ENCODE measurements around the gene TECPR1.

TECPR1 gene

GRCh38 chr7:98283127-98283886 lies 31.3 kb upstream of the TECPR1 start:
- DNase-seq (ENCODE audit: low read depth), result peak; percentile 78

- peak; percentile 31 for DNase-seq (ENCODE audit: low read depth)
Measured at GRCh38 chr7:98282703-98283102, 30.7 kb upstream of the TECPR1 start.

DNA sequence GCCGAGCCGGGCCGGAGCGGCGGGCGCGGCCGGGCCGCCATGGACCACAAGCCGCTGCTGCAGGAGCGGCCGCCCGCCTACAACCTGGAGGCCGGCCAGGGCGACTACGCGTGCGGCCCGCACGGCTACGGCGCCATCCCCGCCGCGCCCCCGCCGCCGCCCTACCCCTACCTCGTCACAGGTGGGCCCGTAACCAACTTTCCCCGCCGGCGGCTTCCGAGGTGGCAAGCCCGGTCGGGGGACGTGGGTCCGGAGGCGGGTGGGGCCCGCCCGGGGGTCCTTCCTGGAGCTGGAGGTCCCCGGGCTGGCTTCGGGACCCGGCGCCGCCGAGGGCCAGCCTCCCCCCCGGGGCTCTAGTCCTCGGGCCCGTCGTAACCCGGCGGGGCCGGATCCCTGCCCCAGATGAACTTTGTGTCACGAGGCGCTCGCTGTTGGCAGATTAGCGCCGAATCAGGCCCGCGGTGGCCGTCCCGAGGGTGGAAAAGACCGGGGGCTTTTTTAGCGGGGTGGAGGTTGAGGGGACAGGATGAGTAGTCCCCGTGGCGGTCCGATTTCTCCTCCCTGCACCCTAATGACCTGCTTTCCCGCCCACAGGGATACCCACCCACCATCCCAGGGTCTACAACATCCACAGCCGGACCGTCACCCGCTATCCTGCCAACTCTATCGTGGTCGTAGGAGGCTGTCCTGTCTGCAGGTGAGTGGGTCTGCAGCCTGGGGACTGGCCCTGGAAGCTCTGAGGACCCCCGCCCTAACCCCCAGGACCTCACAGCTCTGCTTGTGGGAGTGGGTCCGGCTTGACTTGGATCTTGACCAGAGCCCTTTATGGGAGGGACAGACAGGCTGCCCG lies 29.9 kb upstream of the TECPR1 start:
- peak; percentile 13 for DNase-seq (ENCODE audit: low read depth)

DNA sequence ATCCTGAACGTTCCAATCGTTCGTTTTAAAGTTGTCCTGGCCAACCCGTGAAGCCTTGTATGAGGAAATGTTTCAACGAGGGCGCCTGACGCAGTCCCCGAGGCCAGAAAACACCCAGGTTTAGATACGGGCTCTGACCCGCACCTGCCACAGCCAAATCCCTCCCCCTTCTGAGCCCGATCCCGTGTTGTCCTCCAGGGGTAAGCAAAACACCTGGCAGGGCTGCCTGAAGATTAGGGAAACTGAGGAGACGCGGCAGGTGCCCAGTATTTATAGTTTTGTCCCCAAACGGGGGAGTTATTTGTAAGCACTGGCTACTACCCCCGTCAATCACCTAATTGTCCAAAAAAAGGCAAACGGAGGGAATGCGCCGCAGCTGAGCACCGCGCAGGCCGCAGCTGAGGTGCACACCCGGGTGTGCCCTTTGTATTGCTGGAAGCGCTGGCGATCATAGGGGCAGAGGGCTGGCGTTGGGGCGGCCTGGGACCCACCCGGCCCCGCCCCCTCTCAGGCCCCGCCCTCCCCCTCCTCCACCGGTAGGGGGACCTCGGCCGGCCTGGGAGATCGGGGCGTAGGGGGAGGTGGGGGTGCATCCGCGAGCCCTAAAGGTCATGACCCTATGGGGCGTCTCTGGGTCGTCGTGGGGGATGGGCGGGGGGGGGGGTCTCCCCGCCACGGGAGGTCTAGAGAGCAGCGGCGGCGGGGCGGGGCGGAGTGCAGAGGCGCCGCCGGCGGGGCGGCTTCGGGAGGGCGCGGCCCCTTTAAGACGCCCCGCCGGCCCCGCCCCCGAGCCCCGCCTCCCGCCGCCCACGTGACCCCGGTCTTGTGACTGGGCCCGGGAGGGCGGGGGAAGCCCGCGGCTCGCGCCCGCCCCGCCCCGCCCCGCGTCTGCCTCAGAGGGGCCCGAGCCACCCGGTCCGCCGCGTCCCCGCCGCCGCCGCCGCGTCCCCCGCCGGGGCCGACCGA lies 29.0 kb upstream of the TECPR1 start, which contains the start of gene BRI3:
BRI3 (plus strand) TSS at position 896 of the 966 bp plus-strand sequence. CDS start 110 bp downstream, outside the sequence.
- peak; percentile 91 for DNase-seq (ENCODE audit: low read depth)

GRCh38 chr7:98280296-98280695 lies 28.3 kb upstream of the TECPR1 start:
- no peak for DNase-seq (ENCODE audit: low read depth)

- DNase-seq (ENCODE audit: low read depth), result no peak
Measured at GRCh38 chr7:98278936-98279335, 26.9 kb upstream of the TECPR1 start.

- DNase-seq (ENCODE audit: low read depth), result peak; percentile 36
Measured at GRCh38 chr7:98278408-98278807, 26.4 kb upstream of the TECPR1 start.

DNA sequence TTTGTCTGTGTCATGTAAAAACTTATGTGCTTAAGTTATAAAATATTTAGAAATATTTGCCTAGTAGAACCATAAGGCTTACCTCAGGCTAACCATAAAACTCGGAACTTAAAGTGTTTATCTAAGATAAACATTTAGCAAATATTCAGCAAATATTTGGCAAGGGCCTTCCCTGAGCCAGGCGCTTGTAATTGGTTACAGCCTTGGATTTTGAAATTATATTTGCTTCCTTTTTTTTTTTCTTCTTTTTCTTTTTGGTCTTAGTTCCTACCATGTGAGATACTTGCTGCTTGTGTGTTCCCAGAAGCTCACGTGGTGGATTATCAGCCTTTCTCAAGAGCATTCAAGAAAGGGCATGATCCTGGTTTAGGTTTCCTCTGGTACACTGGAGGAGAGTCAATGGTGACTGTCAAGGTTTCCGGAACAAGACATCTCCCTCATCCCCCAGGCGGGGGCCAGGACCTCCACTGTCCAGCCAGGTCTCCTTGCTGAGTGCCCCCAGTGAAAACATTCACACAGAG lies 24.3 kb upstream of the TECPR1 start:
- peak; percentile 53 for DNase-seq (ENCODE audit: low read depth)

DNA sequence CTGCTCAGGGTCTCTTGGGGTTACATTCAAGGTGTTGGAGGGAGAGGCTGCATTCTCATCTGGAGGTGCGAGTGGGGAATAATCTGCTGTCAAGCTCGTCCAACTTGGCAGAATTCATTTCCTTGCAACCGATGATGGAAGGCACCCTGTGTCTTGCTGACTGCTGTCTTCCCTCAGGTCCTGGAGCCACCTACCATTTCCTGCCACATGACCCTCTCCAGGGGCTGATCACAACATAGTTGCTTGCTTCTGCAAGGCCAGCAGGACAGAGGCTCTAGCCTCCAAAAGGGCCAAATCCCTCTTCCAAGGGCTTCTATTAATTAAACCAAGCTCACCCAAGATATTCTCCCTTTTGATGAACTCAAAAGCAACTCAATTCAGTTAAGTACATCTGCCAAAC lies 15.3 kb upstream of the TECPR1 start:
- DNase-seq (ENCODE audit: low read depth), result no peak

GRCh38 chr7:98266840-98267239 lies 14.8 kb upstream of the TECPR1 start:
- DNase-seq (ENCODE audit: low read depth), result peak; percentile 44

GRCh38 chr7:98265841-98266271 lies 13.8 kb upstream of the TECPR1 start:
- peak; percentile 95 for DNase-seq (ENCODE audit: low read depth)

GRCh38 chr7:98257701-98258100 lies 5.7 kb upstream of the TECPR1 start:
- no peak for DNase-seq (ENCODE audit: low read depth)

GRCh38 chr7:98256431-98256830 lies 4.4 kb upstream of the TECPR1 start:
- DNase-seq (ENCODE audit: low read depth), result no peak

GRCh38 chr7:98254951-98255610 lies 3.0 kb upstream of the TECPR1 start:
- no peak for DNase-seq (ENCODE audit: low read depth)

GRCh38 chr7:98254516-98254915 lies 2.5 kb upstream of the TECPR1 start:
- DNase-seq (ENCODE audit: low read depth), result no peak

DNA sequence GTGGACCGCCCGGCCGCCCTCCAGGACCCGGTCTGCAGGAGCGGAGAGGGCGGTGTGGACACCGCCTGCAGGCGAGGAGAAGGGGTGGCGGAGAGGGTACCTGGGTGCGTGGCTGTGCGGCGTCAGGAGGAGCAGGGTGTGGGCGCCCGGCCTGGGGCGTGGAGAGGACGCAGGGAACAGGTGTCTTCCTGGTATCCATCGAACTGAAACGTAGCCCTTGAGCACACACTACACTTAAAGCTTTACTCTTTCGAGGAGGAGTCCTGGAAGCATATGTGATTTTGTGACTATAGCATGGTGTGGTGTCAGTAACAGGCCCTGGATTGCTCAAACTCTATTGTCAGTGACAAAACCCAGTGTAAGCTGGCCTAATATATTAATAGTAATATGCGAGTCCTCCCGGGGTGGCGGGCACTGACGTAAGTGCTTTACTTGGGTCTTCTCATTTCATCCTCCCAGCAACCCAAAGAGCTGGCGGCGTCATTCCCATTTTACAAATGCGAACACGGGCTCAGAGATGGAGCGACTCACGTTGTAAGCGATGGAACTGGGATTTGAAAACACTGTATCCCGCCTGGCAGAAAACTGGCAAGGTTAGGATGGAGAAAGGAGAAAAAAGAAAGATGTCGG lies 508 bp upstream of the TECPR1 start:
- DNase-seq (ENCODE audit: low read depth), result peak; percentile 15

- DNase-seq (ENCODE audit: low read depth), result no peak
Measured at GRCh38 chr7:98251231-98251600, 816 bp downstream of the TECPR1 start.

DNA sequence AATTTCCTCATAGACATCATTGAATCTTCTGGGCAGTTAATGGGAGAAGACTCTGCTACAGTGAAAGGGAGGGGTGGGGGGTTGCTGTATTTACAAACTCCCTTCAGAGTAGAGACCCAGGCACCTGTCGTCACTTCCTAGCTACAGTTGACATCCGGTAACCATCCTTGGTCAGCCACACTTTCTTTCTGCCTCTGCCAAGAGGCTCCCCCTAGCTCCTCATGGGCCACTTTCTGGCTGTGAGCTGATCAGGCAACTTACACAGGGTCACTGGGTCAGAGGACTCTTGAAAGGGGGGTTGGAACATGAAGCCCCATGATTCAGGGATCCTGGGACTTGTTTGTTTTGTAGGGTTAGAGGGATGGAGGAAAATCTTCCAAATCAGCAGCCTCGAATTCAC lies 1.2 kb downstream of the TECPR1 start:
- DNase-seq (ENCODE audit: low read depth), result no peak

DNA sequence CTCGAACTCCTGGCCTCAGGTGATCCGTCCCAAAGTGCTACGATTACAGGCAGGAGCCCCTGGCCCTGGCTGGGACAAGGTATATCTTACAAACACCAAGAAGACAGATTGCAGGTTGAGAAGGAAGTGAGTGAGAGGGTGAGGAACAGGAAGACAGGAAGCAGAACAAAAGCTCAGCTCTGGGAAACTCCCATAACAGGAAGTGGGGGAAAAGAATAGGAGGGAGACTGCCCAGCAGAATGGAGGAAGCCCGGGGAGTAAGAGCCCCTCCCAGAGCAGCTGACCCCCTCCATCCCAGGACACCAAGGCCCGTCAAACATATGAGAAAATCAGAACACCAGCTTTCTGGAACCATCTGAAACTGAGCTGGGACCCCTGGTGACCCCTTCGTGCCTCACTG lies 2.9 kb downstream of the TECPR1 start:
- DNase-seq (ENCODE audit: low read depth), result no peak

- no peak for DNase-seq (ENCODE audit: low read depth)
Measured at GRCh38 chr7:98248156-98248555, 3.9 kb downstream of the TECPR1 start.

GRCh38 chr7:98244871-98245270 lies 7.2 kb downstream of the TECPR1 start:
- DNase-seq (ENCODE audit: low read depth), result no peak
